Measurements from ENCODE around the gene HSPA13.
A peak's percentile ranks its signal among the peaks of the same experiment; 100 is the strongest.
"Not testable (repeated sequence)": the region's sequence is repeated elsewhere in the genome, so short reads cannot be mapped to it uniquely, and the experiment has no call there.

Gene HSPA13, protein sequence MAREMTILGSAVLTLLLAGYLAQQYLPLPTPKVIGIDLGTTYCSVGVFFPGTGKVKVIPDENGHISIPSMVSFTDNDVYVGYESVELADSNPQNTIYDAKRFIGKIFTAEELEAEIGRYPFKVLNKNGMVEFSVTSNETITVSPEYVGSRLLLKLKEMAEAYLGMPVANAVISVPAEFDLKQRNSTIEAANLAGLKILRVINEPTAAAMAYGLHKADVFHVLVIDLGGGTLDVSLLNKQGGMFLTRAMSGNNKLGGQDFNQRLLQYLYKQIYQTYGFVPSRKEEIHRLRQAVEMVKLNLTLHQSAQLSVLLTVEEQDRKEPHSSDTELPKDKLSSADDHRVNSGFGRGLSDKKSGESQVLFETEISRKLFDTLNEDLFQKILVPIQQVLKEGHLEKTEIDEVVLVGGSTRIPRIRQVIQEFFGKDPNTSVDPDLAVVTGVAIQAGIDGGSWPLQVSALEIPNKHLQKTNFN

GRCh38 chr21:14382835-14383595 lies at the start of gene HSPA13:
TSS of gene HSPA13 (minus strand) at chr21:14383146. CDS start at chr21:14383119, 27 bp downstream.
- DNase-seq (ENCODE audit: low read depth in 2 of 2) = peak; percentile 98 to 99

GRCh38 chr21:14418920-14419319 lies 36.0 kb upstream of the HSPA13 start:
- DNase-seq (ENCODE audit: low read depth in 2 of 2) = no peak

GRCh38 chr21:14414932-14415508 lies 32.1 kb upstream of the HSPA13 start:
- no peak for DNase-seq (ENCODE audit: low read depth in 2 of 2)

GRCh38 chr21:14405962-14406361 lies 23.0 kb upstream of the HSPA13 start:
- no peak for DNase-seq (ENCODE audit: low read depth in 2 of 2)

GRCh38 chr21:14405225-14405624 lies 22.3 kb upstream of the HSPA13 start:
- DNase-seq (ENCODE audit: low read depth in 2 of 2) = no peak

DNA sequence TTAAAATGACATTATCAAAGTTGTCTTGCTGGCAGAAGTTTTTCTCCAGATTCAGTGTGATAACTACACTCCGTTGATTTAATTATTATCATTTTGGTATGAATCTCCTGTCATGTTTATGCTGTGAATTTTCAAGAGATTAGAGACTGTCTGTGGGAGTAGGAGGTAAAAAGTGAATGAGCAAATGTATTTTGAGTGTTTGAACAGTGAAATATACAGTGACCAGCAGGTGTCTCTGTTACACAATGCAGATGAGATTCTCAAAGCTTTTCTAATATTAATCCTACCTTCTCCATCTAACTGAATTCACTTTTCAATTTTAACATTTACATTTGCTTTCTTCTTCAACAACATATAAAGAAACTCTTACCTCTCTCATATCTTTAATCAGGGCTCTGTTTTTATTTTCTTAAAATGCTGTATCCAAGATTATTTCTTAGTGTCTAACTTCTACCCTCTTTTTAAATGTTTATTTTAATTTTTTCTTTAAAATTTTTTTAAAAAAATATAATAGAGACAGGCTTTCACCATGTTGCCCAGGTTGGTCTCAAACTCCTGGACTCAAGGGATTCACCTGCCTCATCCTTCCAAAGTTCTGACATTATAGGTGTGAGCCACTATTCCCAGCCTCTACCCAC lies 20.9 kb upstream of the HSPA13 start:
- no peak for DNase-seq (ENCODE audit: low read depth in 2 of 2)

DNA sequence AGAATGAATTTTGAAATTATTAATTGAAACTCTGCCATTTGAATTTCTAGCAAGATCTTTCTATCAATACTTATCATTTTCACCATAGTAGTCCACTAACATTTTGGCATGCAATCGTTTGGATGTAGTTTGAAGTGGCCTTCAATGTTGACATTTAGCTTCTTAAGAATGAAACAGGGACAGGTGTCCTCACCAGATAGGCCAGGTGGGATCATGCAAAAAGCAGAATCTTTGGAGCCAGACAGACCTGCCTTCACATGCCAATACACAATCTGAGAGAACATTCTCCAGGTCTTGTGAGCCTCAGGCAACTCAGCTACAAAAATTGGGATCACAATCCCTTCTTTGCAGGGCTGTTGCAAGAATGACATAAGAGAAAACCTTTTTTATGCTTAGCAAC lies 18.3 kb upstream of the HSPA13 start:
- no peak for DNase-seq (ENCODE audit: low read depth in 2 of 2)

GRCh38 chr21:14388282-14388681 lies 5.3 kb upstream of the HSPA13 start:
- DNase-seq (ENCODE audit: low read depth in 2 of 2) = no peak

- DNase-seq (ENCODE audit: low read depth in 2 of 2) = no peak
Measured at GRCh38 chr21:14384453-14384852, 1.5 kb upstream of the HSPA13 start.

DNA sequence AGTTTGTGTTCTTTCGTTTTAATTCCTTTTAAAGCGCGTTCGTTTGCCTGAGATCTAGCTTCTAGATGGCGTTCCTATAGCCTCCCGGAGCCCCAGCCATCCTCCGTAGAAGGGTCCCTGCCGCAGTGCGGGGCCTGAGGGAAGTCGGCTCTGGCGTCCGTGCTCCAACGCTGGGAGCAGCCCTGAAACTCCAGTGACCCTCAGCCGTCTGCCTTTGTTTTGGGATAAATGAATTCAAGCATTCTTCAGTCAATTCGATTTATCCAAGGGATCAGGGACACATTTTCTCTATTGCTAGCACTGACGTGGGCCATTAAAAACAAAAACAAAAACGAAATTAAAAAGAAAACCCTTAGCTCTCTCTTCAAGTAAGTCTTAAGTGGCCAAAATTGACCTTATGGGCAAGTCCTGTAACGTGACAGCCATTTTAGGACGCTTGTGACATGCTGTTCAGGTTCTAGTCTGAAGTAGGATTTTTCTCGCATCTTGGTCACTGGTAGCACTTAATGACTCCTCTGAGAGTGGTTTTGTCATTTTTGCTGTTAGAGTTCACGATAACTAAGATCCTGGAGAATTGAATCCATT lies 742 bp upstream of the HSPA13 start:
- DNase-seq (ENCODE audit: low read depth in 2 of 2) = no peak

DNA sequence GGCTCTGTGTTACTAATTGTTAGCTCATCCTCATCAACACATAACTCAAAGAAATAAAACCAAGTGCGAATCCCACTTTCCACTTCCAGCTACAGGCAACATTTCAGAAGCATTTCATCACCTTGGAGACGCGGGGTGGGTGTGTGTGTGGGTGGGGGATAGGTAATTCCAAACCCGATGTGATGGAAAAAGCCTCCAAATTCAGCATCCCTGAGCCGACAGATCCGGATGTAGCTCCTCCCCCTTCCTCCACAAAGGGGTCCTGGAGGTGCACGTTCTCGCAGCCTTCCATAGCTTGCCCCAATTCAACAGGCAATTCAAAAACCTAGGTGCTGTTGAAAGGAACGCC lies 486 bp downstream of the HSPA13 start:
- peak; percentile 2 to 13 for DNase-seq (ENCODE audit: low read depth in 2 of 2)

GRCh38 chr21:14376854-14377253 lies 6.1 kb downstream of the HSPA13 start:
- no peak for DNase-seq (ENCODE audit: low read depth in 2 of 2)

- DNase-seq (ENCODE audit: low read depth in 2 of 2) = no peak
Measured at GRCh38 chr21:14366998-14367397, 15.9 kb downstream of the HSPA13 start.

GRCh38 chr21:14361958-14362357 lies 21.0 kb downstream of the HSPA13 start:
- DNase-seq (ENCODE audit: low read depth in 2 of 2) = no peak

- no peak for DNase-seq (ENCODE audit: low read depth in 2 of 2)
Measured at GRCh38 chr21:14358775-14359174, 24.2 kb downstream of the HSPA13 start.

GRCh38 chr21:14356746-14357145 lies 26.2 kb downstream of the HSPA13 start:
- no peak for DNase-seq (ENCODE audit: low read depth in 2 of 2)

- no peak for DNase-seq (ENCODE audit: low read depth in 2 of 2)
Measured at GRCh38 chr21:14354515-14354914, 28.4 kb downstream of the HSPA13 start.

DNA sequence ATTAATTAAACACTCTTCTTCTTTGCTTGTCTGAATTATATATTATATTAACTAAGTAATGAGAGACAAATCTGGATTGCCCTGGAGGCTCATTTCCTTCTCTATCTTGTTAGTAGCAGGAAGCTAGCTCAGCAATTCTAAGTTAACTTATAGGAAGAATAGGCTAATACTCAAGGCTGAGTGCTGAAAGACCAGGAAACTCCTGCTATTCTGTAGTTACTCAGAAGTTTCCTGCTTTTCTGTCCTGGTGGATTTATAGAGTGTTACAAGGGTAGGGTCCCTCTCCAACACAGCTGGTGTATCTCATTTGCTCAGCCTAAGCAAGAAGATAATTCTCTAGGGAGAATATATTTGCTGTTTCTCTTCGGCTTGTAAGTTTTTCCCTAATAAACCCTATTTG lies 29.2 kb downstream of the HSPA13 start:
- DNase-seq (ENCODE audit: low read depth in 2 of 2) = no peak

- DNase-seq (ENCODE audit: low read depth in 2 of 2) = no peak
Measured at GRCh38 chr21:14353231-14353630, 29.7 kb downstream of the HSPA13 start.

- not testable (repeated sequence) for DNase-seq (ENCODE audit: low read depth in 2 of 2)
Measured at GRCh38 chr21:14327346-14327745, 55.6 kb downstream of the HSPA13 start.

DNA sequence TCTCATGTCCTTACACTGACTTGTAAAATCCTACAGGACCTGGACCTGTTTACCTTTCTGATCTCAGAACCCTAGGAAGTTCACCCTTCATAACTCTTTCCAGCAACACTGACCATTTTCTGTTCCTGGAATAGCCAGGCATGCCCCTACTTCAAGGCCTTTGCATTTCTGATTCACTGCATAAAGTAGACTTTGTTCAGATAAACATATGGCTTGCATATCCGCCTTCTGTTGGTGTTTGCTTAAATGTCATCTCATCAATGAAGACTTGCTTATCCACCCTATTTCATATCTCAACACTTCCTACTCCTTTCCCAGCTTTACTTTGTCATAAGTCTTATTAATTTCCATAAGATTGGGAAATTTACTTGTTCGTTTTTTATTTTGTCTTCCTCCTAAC lies 57.4 kb downstream of the HSPA13 start:
- no peak for DNase-seq (ENCODE audit: low read depth in 2 of 2)

Data from stimulated activated CD8-positive, alpha-beta memory T cell treated with anti-CD3 and anti-CD28 coated beads, Interleukin-7, amount 100 ng/mL, for 4 hours (primary cell).